EL (cell line): ENCODE data around the gene HSPA1B.
"Not testable (repeated sequence)": the region's sequence is repeated elsewhere in the genome, so short reads cannot be mapped to it uniquely, and the experiment has no call there.

Source experiments
- DNase-seq: peaks from one replicate; pipeline ENCODE4 v3.0.0-alpha.2; 2016

The HSPA1B gene

DNA sequence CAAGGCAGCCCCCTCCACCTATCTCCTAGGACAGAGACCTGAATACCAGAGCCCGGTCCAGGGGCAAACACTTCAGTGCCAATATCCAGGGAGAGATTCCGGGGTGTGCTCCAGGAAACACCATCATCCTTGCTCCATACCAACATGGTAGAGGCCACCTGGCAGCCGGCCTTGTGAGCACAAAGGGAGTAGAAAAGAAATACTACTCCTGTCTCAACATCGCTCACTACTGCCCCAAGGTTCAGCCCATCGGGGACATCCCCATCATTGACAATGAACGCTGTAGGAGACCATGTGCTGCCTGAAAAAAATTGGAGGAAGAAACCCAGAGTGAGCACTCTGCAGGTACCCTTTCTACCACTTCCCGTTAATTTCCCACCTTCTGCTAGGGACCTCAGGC, 33.6 kb downstream of the HSPA1B start:
- no peak for DNase-seq

DNA sequence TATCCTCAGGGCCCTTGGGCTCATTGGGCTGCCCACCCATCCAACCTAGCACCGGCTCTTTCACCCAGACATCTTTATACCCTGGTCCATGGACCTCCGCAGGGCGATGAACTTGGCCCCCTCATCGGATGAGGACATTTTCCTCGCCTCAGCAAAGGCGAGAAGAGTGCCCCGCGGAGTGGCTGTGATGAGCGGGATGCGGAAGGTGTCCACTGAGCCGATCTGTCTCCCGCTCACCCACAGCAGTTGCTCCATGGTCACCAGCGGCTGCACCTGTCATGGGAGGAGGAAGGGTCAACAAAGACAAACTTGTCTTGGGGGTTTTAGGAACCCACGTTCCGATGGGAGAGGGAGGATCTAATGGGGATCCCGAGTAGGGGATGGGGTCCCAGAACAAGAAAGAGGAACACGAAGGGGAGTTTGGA, 34.4 kb downstream of the HSPA1B start:
- DNase-seq: no peak

DNA sequence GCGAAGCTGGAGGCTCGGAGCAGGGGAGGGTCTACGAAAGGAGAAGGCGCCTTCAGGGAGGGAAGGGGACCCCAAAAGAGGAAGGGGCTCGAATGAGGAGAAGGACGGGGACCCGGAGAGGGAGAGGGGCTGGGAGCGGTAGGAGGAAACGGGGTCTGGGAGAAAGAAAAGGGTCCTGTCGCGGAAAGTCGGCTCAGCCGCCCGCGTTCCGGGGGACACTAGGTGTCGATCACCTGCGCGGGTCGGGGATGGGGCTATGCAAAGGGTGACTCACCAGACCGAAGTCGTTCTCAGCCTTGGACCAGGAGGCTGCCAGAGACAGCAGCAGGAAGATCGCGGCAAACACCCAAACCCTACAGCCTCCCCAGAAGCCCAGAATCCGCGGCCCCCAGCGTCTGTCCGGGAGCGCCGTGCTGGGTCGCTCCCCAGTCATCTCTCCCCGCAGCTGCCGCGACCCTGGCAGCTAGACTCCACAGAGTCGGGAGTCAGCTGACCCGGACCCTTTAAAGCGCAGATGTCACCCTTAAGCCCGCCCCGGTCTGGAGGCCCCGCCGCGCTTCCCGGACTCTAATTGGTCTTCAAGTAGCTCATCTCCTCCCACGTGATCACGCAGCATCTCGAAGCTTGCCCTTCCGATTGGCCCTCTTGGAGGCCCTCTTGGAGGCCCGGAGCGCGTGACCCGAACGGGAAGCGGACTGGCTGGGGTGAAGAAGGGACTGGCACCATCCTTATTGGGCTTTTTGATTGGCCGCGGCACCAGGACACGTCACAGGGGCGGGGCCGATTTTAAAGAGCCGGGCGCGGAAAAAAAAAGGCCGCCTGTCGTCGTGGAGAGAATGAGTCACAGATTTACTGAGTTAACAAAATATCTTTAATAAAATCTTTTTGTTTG, 35.1 kb downstream of the HSPA1B start, which contains the start of gene NEU1:
TSS of gene NEU1 (minus strand) at position 478 of the 892 bp plus-strand sequence. CDS start at position 433, 45 bp downstream.
- peak; percentile 100 for DNase-seq

DNA sequence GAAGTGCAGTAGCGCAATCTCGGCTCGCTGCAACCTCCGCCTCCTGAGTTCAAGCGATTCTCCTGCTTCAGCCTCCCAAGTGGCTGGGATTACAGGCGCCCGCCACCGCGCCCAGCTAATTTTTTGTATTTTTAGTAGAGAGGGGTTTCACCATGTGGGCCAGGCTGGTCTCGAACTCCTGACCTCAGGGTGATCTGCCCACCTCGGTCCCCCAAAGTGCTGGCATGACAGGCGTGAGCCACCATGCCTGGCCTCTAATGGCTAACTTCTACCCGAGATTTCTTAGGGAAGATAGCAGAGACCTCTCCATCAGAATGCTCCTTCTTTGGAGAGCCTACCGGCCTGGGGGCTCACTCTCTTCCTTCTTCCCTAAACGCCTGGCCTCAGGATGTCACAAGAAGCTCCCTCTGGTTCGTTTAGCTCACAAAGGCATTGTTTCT, 36.6 kb downstream of the HSPA1B start:
- not testable (repeated sequence) for DNase-seq

DNA sequence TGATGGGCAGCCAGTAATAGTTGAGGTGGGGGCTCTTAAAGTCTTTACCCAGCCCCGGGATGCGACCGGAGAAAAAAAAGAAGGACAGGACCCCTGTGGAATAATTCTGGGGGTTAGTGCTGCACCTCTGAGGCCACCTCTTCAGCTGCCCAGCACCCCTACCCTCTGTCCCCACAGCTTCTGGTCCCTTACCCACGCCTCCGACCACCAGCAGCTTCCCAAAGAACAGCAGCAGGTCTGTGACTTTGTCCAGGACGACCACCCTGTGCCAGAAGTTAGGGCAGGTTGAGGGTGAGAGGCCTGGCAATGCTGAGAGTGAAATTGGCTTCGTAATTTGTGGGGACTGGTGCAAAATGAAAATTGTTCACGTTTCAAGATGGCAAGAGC, 37.3 kb downstream of the HSPA1B start:
- no peak for DNase-seq

DNA sequence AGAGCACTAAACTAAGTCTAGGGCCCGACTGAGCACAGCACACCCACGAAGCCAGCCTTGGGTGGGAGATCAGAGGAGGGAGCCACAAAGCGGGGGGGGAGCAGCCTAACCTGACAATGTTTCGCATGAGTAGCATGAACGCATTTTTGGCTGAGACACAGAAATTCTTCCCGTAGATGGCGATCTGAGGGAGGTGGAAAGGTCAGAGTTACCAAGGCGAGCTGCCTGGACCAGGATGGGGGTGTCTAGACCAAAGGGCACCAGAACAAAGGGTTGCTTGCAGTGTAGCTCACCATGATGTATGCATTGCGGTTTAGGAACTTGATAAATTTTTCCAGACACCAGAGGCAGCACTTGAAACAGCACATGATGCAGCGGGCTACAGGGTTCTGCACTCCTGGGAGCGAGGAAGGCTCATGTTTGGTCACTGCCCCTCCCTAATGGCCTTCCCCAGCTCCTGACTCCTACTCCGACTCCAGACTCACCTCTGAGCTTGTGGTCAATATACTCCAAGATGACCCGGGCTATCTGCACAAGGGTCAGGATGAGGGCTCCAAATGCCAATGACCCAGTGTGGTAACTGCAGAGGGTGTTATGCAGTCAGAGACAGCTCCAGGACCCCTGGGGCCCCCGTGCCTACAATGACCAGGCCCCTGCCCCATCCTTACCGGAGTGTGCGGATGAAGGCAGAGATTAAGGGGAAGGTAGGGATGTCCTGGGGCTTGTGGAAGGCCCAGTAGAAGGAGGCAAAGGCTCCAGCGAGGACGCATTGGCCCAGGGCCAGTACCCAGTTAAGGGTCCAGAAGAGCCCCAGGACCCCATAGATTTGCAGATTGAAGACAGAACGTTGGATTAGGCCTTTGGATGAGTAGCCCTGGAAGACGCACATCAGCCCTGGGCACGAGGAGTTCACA, 37.9 kb downstream of the HSPA1B start:
- DNase-seq: no peak

DNA sequence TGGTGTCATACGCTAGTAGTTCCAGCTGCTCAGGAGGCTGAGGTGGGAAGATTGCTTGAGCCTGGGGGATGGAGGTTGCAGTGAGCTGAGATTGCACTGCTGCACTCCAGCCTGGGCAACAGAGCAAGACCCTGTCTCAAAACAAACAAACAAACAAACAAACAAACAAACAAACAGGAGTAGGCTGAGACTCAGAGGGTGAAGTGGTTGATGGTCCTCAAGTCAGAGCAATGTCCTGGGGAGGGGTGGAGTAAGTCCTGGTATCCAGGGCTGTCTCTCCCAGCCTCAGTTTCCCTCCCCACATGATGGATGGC, 41.1 kb downstream of the HSPA1B start:
- DNase-seq: not testable (repeated sequence)

DNA sequence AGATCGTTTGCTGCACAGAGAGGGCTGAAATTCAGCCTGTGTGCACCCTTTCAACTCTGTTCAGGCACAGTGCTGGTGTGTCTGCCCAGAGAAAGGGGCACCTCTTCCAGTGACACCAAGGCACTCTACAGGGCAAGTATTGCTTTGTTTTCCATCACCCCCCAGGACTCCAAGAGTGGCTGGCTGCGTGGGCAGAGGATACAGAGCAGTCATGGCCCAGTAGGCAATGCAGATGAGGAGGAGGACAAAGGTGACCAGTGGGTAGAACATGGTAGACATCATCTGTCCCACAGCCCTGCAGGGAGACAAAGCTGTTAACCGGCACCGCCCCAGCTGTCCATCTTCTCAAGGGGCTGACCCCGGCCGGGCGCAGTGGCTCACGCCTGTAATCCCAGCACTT, 41.8 kb downstream of the HSPA1B start:
- no peak for DNase-seq

DNA sequence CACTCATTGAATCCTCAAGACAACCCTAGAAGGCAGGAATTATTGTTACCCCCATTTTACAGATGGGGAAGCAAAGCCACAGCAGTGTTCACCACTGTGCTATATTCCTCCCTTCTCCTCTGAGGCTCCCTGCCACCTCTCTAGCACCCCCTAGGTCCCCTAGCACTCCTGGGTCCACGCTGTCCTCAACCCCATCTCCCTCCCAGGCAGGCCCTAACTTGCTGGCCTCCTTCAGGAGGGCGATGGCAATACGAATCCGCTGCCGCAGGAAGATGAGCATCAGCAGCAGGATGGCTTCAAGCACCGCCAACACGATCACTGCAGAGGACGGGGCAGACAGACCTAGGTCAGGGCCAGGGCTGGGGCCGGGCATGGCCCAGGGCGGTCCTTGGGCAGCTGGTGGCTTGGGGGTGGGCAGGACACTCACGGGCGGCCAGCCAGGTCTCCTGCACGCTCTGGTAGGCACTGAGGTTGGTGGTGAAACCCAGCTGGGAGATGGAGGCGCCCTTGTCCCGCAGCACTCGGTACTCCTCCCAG, 42.9 kb downstream of the HSPA1B start:
- DNase-seq: no peak

DNA sequence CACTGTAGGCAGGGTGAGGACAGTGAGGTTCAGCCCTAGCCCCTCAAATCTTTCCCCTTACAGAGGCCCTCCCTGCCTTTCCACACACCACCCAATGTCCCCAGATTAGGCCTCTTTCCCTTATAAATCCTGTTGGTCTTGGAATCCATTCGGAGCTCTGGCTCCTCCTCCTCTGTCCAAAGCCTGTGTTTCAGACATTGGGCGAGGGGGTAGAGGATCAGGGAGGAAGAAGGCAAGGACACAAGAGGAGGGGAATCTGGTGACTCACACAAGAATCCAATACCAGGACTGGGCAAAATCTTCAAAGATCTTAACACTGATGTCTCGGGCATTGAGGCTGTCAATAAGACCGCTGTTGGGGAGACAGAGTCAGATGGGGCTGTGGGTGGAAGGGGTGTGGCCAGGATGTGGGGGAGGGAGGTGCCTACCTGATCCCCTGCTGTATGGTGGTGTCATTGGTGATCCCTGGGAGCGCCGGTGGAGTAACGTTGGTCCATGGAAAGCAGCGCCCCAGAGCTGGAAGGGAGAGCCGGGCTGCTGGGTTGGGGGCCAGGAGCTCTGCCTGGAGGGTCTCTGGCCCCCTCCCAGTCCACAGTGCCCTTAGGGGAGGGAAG, 43.6 kb downstream of the HSPA1B start:
- DNase-seq: peak; percentile 57

DNA sequence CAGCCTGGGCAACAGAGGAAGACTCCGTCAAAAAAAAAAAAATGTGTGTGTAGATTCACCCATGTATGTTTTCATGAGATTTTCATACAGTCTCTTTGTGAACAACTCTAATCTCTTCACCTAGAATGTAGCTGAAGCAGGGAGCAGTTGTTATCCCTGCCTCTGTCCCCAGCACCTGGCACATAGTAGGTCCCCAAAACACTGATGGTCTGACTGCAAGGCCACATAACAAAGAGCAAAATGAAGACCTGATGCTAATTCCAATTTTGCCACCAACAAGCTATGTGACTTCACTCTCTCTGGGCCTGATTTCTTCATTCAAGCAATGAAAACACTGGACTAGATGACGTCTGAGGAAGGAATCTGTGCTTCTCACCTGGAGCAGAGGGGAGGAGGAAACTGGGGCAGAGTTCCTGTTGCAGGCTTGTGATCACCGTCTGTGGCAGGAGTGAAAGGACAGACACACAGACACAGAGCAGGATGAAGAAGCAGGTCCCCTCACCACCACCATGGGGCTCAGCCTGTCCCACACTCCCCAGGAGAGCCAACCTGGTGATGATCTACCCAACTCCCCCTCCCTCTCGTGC, 46.6 kb downstream of the HSPA1B start:
- DNase-seq: no peak

DNA sequence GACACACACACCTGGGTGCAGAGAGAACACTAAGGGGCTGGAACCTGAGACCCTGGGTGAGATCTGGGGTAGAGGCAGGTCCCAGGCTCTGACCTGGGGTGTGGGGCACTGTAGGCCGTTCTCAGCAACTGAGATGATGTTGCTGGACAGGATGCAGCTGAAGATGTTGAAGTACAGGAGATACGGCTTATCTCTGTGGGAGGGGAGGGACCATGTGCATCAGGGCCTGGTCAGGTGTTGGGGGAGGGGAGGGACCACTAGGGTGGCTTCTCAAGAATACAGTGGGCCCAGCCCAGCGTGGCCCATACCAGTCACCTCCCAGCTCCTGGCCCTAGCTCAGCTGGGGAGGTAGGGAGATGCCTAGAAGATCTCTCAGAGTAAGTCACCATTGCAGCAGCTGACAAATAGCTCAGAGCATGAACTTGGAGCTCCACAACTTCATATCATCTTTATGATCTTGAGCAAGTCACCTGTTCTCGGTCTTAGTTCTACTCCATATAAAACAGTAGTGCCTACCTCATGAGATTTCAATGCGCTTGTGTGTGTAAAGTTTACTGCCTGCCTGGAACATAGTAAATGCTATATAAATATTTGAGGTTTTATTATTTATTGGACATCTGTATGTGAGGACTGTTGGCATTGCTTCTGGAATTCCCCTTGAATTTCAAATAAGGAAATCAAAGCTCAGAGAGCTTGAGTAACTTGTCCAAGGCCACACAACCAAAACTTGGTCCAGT, 47.5 kb downstream of the HSPA1B start:
- DNase-seq: peak; percentile 26

DNA sequence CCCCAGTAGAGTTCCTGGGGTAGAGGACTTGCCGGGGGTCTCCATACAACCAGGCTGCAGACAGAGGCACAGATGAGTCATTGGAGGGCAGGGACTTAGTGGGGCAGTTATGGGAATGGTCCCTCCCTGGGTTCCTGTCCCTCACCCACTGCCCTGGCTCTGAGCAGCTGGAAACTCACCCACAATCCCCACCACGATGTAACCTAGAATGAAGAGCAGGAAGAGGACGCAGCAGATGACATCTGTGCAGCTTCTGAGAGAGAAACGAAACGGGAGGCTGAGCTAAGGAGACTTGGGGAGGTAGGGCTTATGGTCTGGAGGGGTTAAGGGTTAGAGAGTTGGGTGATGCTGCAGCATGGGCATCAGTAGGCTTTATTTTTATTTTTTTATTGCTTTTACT, 48.3 kb downstream of the HSPA1B start:
- DNase-seq: no peak

DNA sequence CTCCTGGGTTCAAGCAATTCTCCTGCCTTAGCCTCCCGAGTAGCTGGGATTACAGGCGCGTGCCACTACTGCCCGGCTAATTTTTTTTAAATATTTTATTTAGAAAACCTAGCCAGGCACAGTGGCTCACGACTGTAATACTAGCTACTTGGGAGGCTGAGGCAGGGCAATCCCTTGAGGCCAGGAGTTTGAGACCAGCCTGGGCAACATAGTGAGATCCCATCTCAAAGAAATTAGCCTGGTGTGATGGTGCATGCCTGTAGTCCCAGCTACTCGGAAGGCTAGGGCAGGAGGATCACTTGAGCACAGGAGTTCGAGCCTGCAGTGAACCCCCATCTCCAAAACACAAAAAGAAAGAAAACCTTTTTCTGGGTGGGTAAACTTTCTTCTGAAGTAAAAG, 48.8 kb downstream of the HSPA1B start:
- no peak for DNase-seq

DNA sequence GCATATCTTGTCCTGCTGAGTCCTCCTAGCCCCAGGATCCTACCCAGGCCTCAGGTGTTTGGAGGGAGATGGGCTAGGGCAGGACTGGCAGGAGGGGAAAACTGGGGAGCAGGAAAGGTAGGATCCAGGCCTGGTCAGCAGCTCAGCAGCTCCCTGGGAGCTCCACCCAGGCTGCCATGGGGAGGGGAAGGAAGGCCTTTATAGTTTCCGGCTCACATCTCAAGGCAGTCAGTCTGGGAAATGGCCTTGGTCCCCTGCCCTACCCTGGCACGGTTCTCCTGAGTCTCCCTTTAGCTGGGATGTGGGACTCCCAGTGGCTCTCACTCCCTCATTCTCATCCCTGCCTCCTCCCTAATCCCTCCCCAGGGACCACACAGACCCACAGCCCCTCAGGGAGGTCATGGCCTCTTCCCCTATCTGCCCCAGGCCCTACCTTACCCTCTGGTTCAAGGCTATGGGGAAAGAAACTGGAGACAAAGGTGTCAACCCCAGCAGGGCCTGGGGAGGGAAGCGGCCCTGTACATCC, 49.6 kb downstream of the HSPA1B start:
- no peak for DNase-seq

DNA sequence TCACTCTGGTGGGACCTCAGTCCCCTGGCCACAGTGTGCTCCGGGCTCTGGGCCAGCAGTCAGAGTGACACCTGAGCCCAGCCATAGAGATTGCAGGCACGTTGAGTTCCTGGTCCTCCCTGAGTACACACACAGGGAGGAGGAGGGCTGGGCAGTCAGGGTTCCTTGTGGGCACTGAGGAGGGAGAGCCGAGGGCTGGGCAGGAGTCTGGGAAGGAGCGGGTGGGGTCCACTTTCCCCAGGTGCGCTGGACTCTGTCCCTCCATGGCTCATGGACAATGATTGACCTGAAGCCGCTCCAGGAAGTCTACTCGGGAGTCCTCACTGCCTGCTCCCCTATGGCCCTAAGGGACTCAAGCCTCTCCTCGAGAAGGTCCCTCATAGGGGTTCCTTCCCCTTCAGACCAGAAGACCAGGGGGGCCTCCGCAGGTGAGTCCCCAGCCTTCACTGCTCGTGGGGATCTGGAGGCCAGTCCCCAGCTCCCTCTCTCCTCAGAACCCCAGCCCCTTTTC, 50.2 kb downstream of the HSPA1B start:
- DNase-seq: no peak

DNA sequence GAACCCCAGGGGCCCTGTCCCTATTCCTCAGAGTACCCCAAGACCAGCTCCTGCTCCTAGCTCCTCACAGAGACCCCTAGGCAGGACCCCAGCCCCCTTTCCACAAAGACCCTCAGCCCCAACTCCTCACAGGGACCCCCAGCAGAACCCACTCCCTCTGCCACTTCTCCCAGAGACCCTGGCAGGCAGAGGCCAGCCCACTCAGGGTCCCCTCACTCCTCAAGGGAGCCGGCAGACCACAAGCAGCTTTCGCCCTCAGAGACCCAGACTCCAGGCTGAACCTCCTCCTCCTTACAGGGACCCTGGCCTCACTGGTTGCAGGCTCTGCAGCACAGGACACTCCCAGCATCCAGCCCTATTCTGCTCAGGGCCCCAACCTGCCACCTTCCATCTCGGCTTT, 50.7 kb downstream of the HSPA1B start:
- DNase-seq: no peak

DNA sequence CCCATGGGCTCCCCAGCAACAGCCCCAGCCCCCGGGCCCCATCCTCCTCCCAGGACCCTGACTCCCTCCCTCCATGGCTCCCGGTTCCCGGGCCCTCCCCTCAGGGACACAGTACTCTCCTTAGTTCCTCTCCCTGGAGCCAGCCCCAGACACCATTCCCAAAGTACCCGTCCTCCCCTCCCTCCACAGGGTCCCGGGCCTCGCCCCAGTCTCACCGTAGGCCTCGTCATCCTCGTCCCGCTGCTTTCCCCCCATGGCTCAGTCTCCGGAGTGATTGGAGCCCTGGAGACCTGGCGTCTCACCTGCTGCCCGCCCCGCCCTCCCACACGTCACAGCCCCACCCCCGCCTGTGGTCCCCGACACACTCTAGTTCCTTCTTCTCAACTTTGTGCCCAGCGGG, 51.2 kb downstream of the HSPA1B start, which contains the start of gene SLC44A4:
TSS of gene SLC44A4 (minus strand) at position 272 of the 400 bp plus-strand sequence. CDS start at position 255, 17 bp downstream.
- no peak for DNase-seq

DNA sequence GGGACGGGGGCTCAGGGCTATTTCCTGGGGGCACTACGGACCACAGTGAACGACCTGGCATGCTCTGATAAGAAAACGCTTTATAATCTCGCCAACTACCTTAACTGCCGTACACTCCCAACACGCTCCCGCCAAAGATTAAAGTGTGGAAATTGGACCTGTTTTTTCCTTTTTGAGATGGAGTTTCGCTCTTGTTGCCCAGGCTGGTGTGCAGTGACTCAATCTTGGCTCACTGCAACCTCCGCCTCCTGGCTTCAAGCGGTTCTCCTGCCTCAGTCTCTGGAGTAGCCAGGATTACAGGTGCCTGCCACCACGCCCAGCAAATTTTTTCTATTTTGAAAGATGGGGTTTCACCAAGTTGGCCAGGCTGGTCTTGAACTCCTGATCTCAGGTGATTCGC, 51.6 kb downstream of the HSPA1B start:
- DNase-seq: no peak
